Mesothelial cell of epicardium (in vitro differentiated cells): Measurements from ENCODE around the gene PALLD. TPM values are rescaled to one million over a fixed set of nuclear protein-coding genes. Genes with fewer than 3 reads are reported as not detected.

Experiments
- DNase-seq, 2 experiments: peaks; one replicate each; pipeline ENCODE4 v3.0.0; 2021; ENCODE audit warnings: low spot score in 2 of 2; ENCODE audit not compliant: unreplicated experiment in 2 of 2
- H3K27ac Mint-ChIP-seq: 2 replicates; pipeline ENCODE4 v1.8.0; 2021; ENCODE audit warnings: mixed read lengths
- H3K27me3 Mint-ChIP-seq: 2 replicates; pipeline ENCODE4 v1.8.0; 2021; ENCODE audit warnings: low read depth, mixed read lengths
- H3K36me3 Mint-ChIP-seq: 2 replicates; pipeline ENCODE4 v1.8.0; 2021; ENCODE audit warnings: mixed read lengths
- H3K4me1 Mint-ChIP-seq: 2 replicates; pipeline ENCODE4 v1.8.0; 2021; ENCODE audit warnings: mixed read lengths
- H3K4me3 Mint-ChIP-seq: 2 replicates; pipeline ENCODE4 v1.8.0; 2021; ENCODE audit warnings: mild to moderate bottlenecking, moderate library complexity, mixed read lengths
- H3K9me3 Mint-ChIP-seq: 2 replicates; pipeline ENCODE4 v1.8.0; 2021; ENCODE audit warnings: mixed read lengths
- CTCF ChIP-seq: fragments of 200-600 bp; sonication (generic); IDR thresholded peaks from one replicate; pipeline ENCODE4 v1.5.0; 2021; ENCODE audit warnings: antibody characterized with exemption; ENCODE audit not compliant: unreplicated experiment
- total RNA-seq: library from RNA; stranded (reverse); gene quantifications from 3 replicates; pipeline ENCODE4 v1.2.1, GENCODE V29; 2021

PALLD gene
- total RNA-seq, 1 donor from 2014 or later = 158 TPM

- H3K4me1 Mint-ChIP-seq = peaks cover 22% of the 10 kb centered on the region
- H3K9me3 Mint-ChIP-seq = no peaks in the 10 kb centered on the region
- H3K4me3 Mint-ChIP-seq = no peak overlapping the region
- H3K36me3 Mint-ChIP-seq = no peaks in the 10 kb centered on the region
- H3K27ac Mint-ChIP-seq = no peak overlapping the region
- DNase-seq = no peak
- TF ChIP-seq CTCF = no peak
- H3K27me3 Mint-ChIP-seq = no peaks in the 10 kb centered on the region
Observed at GRCh38 chr4:168610911-168611530, 114.2 kb downstream of the PALLD start.

GRCh38 chr4:168612450-168613135 lies 115.7 kb downstream of the PALLD start:
- DNase-seq = no peak
- no peaks in the 10 kb centered on the region for H3K9me3 Mint-ChIP-seq
- no peaks in the 10 kb centered on the region for H3K27me3 Mint-ChIP-seq
- no peak overlapping the region for H3K4me3 Mint-ChIP-seq
- no peak for TF ChIP-seq CTCF
- no peaks in the 10 kb centered on the region for H3K36me3 Mint-ChIP-seq
- no peak overlapping the region for H3K27ac Mint-ChIP-seq
- H3K4me1 Mint-ChIP-seq = peaks cover 18% of the 10 kb centered on the region

GRCh38 chr4:168613869-168614268 lies 117.0 kb downstream of the PALLD start:
- Mint-ChIP-seq H3K36me3 (no peaks in the 10 kb centered on the region), H3K9me3 (no peaks in the 10 kb centered on the region)

GRCh38 chr4:168614281-168615057 lies 117.6 kb downstream of the PALLD start:
- Mint-ChIP-seq H3K4me1 (peaks cover 25% of the 10 kb centered on the region), H3K9me3 (no peaks in the 10 kb centered on the region), H3K27me3 (no peaks in the 10 kb centered on the region), H3K27ac (no peak overlapping the region), H3K36me3 (no peaks in the 10 kb centered on the region), H3K4me3 (no peak overlapping the region)
- no peak for TF ChIP-seq CTCF
- DNase-seq = no peak

More at GRCh38 chr4:168613869-168614268, 117.0 kb downstream of the PALLD start:
- H3K4me1 Mint-ChIP-seq = peaks cover 20% of the 10 kb centered on the region
- H3K27ac Mint-ChIP-seq = no peak overlapping the region
- H3K27me3 Mint-ChIP-seq = no peaks in the 10 kb centered on the region
- H3K4me3 Mint-ChIP-seq = no peak overlapping the region
- TF ChIP-seq CTCF = no peak
- no peak for DNase-seq

GRCh38 chr4:168615294-168616065 lies 118.6 kb downstream of the PALLD start:
- no peak for DNase-seq
- Mint-ChIP-seq H3K4me3 (no peak overlapping the region), H3K27me3 (no peaks in the 10 kb centered on the region), H3K36me3 (no peaks in the 10 kb centered on the region), H3K27ac (peak overlapping the region; percentile 57), H3K9me3 (no peaks in the 10 kb centered on the region), H3K4me1 (peaks cover 25% of the 10 kb centered on the region)
- no peak for TF ChIP-seq CTCF
